ENCODE results near the gene ZFP62. TPM values are rescaled to one million over a fixed set of nuclear protein-coding genes. Genes with fewer than 3 reads are reported as not detected.

Gene ZFP62
- total and polyA plus RNA-seq, 4 experiments from 2014 or later, result 11.4 to 71.7 (median 46.1) TPM

Other genes with a start within 250 kb of the ZFP62 start
- 10 to 100 TPM in 1 of 2 experiments, 1 to 10 TPM in 1; 6.9 to 10.3 TPM for gene FLT4, start 211.7 kb downstream of the ZFP62 start, total RNA-seq
- 1 to 10 TPM in 1 of 2 donors, not detected in 1; 1.2 TPM for gene FLT4, start 211.7 kb downstream of the ZFP62 start, polyA plus RNA-seq
- not detected for gene OR2Y1, start 121.2 kb downstream of the ZFP62 start, total RNA-seq
- gene OR2Y1, start 121.2 kb downstream of the ZFP62 start, polyA plus RNA-seq, result not detected
- 100 to 1,000 TPM; 187 TPM for gene MGAT1, start 58.5 kb downstream of the ZFP62 start, total RNA-seq
- gene MGAT1, start 58.5 kb downstream of the ZFP62 start, polyA plus RNA-seq, result 100 to 1,000 TPM; 135 to 150 TPM
- not detected for gene BTNL8, start 37.9 kb upstream of the ZFP62 start, total RNA-seq
- gene BTNL8, start 37.9 kb upstream of the ZFP62 start, polyA plus RNA-seq, result not detected
- not detected for gene BTNL3, start 127.6 kb upstream of the ZFP62 start, total RNA-seq
- not detected for gene BTNL3, start 127.6 kb upstream of the ZFP62 start, polyA plus RNA-seq
- gene BTNL9, start 179.0 kb upstream of the ZFP62 start, total RNA-seq, result not detected
- not detected for gene BTNL9, start 179.0 kb upstream of the ZFP62 start, polyA plus RNA-seq